CD4-positive, alpha-beta T cell treated with Interleukin-15 for 4 hours (primary cell): ENCODE measurements around the gene CINP.
"Not testable (repeated sequence)": the region's sequence is repeated elsewhere in the genome, so short reads cannot be mapped to it uniquely, and the experiment has no call there.

Experiments
- DNase-seq: peaks from one replicate; pipeline ENCODE4 v3.0.0-alpha.2; 2020; ENCODE audit warnings: low spot score

Gene CINP

DNA sequence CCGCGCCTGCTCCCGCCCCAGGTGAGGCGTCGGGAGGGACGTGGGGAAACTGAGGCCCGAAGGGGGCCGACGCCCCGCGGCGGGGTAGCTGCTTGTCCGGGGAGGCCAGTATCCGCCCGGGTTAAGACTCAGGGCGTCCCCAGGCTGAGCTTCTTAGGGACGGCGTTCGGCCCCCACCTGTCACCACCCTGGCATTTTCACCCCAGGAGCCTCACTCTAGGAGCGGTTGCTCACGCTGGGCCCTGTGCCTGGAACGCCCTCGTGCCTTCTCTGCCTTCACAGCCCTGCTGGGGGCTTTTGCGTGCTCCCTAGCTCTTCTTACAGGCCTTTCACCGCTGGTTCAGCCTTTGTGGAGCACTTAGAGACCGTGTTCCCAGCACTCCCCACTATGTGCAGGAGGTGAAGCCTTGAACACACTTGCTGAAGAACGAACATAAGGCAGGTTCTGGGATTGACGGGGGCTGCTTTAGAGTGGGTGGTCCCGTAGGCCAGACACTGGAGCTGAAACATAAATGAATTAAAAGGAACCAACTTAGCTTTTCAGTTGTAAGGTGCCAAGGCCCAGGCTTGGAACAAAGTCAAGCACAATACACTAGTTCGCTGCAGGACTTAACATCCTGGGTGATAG, 42.5 kb downstream of the CINP start:
- peak; percentile 41 for DNase-seq

DNA sequence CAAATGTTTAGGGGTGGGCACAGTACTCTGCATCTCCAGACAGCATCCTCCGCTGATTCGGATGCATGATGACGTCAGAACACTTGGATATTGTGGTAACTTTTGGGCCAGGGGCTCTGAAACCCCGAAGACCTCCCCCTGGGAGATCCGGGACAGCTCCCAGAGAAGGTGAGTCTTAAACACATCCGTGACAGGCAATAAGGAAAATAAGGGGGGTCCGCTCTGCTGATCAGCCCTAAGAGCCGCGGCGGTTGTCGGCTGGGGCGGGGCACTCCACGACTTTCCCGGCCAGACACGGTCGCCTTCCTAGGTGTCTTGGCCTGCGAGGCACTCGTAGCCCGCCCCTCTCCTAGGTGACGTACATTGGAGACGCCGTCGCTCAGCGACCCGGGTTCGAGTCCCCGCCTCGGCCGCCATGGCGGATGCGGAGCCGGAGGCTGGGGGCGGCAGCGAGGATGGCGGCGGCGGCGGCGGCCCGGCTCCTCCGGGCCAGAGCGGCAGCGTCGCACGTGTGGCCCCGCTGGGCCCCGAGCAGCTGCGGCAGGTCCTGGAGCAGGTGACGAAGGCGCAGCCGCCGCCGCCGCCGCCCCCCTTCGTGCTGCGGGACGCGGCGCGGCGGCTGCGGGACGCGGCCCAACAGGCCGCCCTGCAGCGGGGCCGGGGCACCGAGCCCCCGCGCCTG, 43.2 kb downstream of the CINP start, which contains the start of gene ZNF839:
Gene ZNF839 (plus strand): TSS at position 396 of the 682 bp plus-strand sequence. CDS start 20 bp downstream, at position 416.
- peak; percentile 95 for DNase-seq

GRCh38 chr14:102318781-102319276, 43.9 kb downstream of the CINP start:
- DNase-seq: no peak

GRCh38 chr14:102317564-102318248, 45.0 kb downstream of the CINP start:
- DNase-seq: no peak

GRCh38 chr14:102316743-102317563, 45.7 kb downstream of the CINP start:
- DNase-seq: peak; percentile 95

- peak; percentile 32 for DNase-seq
These were observed 46.4 kb downstream of the CINP start for GRCh38 chr14:102316338-102316742.

DNA sequence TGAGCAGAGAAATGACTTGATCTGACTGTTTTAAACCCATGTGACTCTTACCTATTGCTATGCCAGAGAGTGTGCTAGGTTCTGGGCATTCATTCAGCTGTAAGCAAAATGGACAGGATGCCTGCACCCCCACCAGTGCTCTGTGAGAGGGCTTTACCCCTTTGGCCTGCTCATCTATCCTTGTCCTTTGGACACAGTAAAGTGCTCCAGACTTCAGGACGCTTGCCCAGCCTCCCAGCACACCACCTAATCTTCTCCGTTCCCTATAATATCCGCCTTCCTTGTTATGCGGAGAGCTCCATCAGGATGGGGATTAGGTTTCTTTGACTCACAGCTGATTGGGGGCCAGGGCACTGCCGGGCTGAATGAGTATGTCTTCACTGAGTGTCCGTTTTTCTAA, 47.6 kb downstream of the CINP start:
- DNase-seq: no peak

- DNase-seq: peak; percentile 80
These were observed 48.3 kb downstream of the CINP start for GRCh38 chr14:102314242-102315011.

DNA sequence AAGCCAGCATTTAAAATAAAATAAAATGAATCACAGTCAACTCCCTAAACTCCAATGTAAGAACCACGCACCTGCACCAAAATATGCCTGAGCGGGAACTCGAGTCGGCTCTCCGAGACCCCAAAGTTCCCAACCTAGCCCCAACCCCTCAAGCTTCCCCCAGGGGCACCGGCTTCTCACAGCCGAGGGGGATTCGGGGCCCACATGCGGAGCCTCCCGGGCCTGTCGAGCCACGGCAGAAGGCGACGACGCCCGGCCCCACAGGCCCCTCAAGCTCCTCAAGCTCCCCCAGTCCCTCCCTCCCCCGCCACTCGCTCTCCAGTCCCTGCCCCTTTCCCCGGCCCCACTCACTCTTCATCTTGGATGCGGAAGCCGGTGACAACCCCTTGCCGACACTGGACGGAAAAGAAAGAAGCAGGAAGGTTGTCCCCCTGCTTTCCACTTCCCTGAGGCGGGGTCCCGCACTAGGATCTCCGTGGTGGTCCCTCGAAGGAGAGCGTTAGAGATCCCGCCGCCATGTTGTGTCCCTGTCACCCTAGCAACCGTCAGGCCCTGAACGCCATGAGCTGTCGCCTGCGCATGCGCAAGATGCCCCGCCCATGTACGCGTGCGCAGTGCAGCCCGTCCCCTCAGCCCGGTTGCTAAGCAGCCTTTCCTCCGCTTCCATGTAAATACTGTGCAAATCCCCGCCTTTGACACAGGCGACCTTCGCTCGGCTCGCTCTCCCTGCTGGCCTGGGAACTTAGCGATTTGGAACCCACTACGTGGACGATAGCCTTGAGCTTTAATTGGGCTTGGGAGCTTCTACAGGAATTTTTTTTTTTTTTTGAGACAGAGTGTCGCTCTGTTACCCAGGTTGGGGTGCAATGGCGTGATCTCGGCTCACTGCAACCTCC, 57.8 kb downstream of the CINP start, which contains the start of gene MOK:
Gene MOK (minus strand): TSS at position 554 of the 896 bp plus-strand sequence. CDS start 196 bp downstream, at position 358.
- DNase-seq: peak; percentile 98

GRCh38 chr14:102303664-102304063, 59.0 kb downstream of the CINP start:
- DNase-seq: no peak

DNA sequence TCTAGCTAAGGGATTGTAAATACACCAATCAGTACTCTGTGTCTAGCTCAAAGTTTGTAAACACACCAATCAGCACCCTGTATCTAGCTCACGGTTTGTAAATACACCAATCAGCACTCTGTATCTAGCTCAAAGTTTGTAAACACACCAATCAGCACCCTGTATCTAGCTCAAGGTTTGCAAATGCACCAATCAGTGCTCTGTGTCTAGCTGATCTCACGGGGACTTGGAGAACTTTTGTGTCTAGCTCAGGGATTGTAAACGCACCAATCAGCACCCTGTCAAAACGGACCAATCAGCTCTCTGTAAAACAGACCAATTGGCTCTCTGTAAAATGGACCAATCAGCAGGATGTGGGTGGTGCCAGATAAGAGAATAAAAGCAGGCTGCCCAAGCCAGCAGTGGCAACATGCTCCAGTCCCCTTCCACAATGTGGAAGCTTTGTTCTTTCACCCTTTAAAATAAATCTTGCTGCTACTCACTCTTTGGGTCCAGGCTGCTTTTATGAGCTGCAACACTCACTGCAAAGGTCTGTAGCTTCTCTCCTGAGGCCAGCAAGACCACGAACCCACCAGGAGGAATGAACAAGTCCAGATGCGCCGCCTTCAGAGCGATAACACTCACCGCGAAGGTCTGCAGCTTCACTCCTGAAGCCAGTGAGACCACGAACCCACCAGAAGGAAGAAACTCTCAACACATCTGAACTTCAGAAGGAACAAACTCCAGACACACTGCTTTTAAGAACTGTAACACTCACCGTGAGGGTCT, 64.2 kb downstream of the CINP start:
- not testable (repeated sequence) for DNase-seq
